Common myeloid progenitor, CD34-positive (primary cell): ENCODE results near the gene CACNA2D4. TPM values are rescaled to one million over a fixed set of nuclear protein-coding genes. Genes with fewer than 3 reads are reported as not detected.
A peak's percentile ranks its signal among the peaks of the same experiment; 100 is the strongest.

Experiments
- CTCF ChIA-PET: fragments of 350-600 bp; sonication (Branson Sonifier 250); formaldehyde crosslinking; loops from one replicate; lab custom pipeline; 2021; ENCODE audit warnings: antibody characterized with exemption; lab: Charles Lee
- POLR2A ChIA-PET: fragments of 350-600 bp; sonication (Branson Sonifier 250); formaldehyde crosslinking; loops from one replicate; lab custom pipeline; 2021; ENCODE audit warnings: antibody characterized with exemption; lab: Charles Lee
- DNase-seq, 3 donors: peaks; one replicate each; pipeline versions ENCODE4 v3.0.0 to v3.0.0-alpha.2; 2013
- H3K27ac ChIP-seq, 2 experiments: 1 replicate in 1 of 2; 2 replicates in 1 of 2; pipeline ENCODE4 v1.7.0; 2013; ENCODE audit warnings: inconsistent platforms in 2 of 2, low read length in 2 of 2, mild to moderate bottlenecking in 2 of 2, low read depth in 1 of 2, moderate library complexity in 1 of 2; ENCODE audit not compliant: severe bottlenecking in 2 of 2, insufficient read depth in 1 of 2, poor library complexity in 1 of 2
- H3K27me3 ChIP-seq, 5 experiments: replicated peaks in 2 of 5; 1 replicate in 3 of 5; 2 replicates in 2 of 5; pipeline versions ENCODE4 v1.6.1 to v1.7.0; 2013; ENCODE audit warnings: low read length in 4 of 5, mild to moderate bottlenecking in 2 of 5, moderate library complexity in 2 of 5, inconsistent platforms in 1 of 5; ENCODE audit not compliant: insufficient read depth in 5 of 5, control insufficient read depth in 4 of 5
- H3K36me3 ChIP-seq, 4 experiments: 1 replicate in 2 of 4; 2 replicates in 2 of 4; pipeline versions ENCODE4 v1.6.1 to v1.7.0; 2013; ENCODE audit warnings: low read length in 3 of 4, control low read depth in 1 of 4, mild to moderate bottlenecking in 1 of 4; ENCODE audit not compliant: control insufficient read depth in 4 of 4, insufficient read depth in 4 of 4
- H3K4me1 ChIP-seq, 4 experiments: 1 replicate in 3 of 4; 2 replicates in 1 of 4; pipeline versions ENCODE4 v1.6.1 to v1.7.1; 2013; ENCODE audit warnings: low read length in 3 of 4, mild to moderate bottlenecking in 3 of 4, control low read depth in 1 of 4, inconsistent platforms in 1 of 4, moderate library complexity in 1 of 4; ENCODE audit not compliant: control insufficient read depth in 4 of 4, insufficient read depth in 4 of 4; ENCODE audit errors: control extremely low read depth in 1 of 4
- H3K4me3 ChIP-seq, 7 experiments: 1 replicate in 4 of 7; 2 replicates in 3 of 7; pipeline versions ENCODE4 v1.5.1 to v1.7.0; 2013; ENCODE audit warnings: mild to moderate bottlenecking in 7 of 7, low read length in 6 of 7, moderate library complexity in 6 of 7, inconsistent platforms in 2 of 7, low read depth in 2 of 7, control low read depth in 1 of 7; ENCODE audit not compliant: insufficient read depth in 4 of 7, control insufficient read depth in 1 of 7; ENCODE audit errors: extremely low read depth in 1 of 7
- H3K9me3 ChIP-seq, 5 experiments: 1 replicate in 4 of 5; 2 replicates in 1 of 5; pipeline versions ENCODE4 v1.6.1 to v1.7.1; 2013; ENCODE audit warnings: low read length in 4 of 5, mild to moderate bottlenecking in 2 of 5, inconsistent platforms in 1 of 5, low read depth in 1 of 5, moderate library complexity in 1 of 5; ENCODE audit not compliant: control insufficient read depth in 4 of 5, insufficient read depth in 2 of 5; ENCODE audit errors: control extremely low read depth in 1 of 5
- WGBS: methylation state at CpG from one replicate; pipeline ENCODE4 v1.1.5; 2013; ENCODE audit not compliant: insufficient coverage; 5-methylcytosine and 5-hydroxymethylcytosine counted together
- polyA plus RNA-seq: library from polyadenylated mRNA; unstranded; fragments of 120-200 nt; gene quantifications from one replicate; pipeline ENCODE4 v1.2.1, GENCODE V29; 2013

CACNA2D4 gene, protein sequence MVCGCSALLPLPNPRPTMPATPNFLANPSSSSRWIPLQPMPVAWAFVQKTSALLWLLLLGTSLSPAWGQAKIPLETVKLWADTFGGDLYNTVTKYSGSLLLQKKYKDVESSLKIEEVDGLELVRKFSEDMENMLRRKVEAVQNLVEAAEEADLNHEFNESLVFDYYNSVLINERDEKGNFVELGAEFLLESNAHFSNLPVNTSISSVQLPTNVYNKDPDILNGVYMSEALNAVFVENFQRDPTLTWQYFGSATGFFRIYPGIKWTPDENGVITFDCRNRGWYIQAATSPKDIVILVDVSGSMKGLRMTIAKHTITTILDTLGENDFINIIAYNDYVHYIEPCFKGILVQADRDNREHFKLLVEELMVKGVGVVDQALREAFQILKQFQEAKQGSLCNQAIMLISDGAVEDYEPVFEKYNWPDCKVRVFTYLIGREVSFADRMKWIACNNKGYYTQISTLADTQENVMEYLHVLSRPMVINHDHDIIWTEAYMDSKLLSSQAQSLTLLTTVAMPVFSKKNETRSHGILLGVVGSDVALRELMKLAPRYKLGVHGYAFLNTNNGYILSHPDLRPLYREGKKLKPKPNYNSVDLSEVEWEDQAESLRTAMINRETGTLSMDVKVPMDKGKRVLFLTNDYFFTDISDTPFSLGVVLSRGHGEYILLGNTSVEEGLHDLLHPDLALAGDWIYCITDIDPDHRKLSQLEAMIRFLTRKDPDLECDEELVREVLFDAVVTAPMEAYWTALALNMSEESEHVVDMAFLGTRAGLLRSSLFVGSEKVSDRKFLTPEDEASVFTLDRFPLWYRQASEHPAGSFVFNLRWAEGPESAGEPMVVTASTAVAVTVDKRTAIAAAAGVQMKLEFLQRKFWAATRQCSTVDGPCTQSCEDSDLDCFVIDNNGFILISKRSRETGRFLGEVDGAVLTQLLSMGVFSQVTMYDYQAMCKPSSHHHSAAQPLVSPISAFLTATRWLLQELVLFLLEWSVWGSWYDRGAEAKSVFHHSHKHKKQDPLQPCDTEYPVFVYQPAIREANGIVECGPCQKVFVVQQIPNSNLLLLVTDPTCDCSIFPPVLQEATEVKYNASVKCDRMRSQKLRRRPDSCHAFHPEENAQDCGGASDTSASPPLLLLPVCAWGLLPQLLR
- polyA plus RNA-seq = 6.0 TPM

DNA sequence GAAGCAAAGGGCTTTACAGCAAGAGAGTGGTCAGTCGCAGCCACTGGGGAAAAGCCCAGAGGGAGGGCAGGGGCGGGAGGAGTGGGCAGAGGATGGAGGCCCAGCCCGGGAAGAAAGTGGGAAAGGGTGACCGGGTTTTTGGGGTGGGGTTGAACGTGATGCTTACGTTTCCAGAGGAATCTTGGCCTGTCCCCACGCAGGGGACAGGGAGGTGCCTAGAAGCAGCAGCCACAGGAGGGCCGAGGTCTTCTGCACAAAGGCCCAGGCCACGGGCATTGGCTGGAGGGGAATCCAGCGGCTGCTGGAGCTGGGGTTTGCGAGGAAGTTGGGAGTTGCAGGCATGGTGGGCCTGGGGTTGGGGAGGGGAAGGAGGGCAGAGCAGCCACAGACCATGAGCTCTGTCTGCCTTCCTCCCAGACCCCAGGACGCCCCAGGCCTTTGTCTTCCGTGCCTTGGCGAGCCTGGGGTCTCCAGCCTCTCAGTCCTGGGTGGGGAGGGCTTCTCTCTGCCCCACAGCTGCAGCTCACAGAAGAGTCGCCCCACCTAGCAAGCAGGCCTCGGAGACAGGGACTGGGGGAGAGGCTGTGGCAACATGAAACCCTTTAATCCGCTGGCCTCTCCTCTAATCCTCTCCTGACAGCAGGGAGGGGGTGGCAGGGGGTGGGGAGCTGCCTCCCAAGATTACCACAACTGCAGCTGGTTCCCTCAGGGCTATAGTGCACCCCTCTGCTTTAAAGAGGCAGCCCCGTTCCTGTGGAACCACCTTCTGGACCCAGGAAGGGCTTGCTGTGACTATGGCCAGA, at the start of gene CACNA2D4:
TSS of gene CACNA2D4 (minus strand) at position 572 of the 803 bp plus-strand sequence. CDS start at position 393, 179 bp downstream.
- Histone ChIP-seq H3K27ac (peak within 1 kb of the TSS; percentile 61 to 77), H3K4me1 (peaks cover 11 to 63% (median 54%) of the 10 kb centered on the region in 4 experiments), H3K9me3 (no peaks in the 10 kb centered on the region), H3K4me3 (peak within 1 kb of the TSS in 6 of 7 experiments; percentile 8 to 67 (median 54)), H3K27me3 (no peaks in the 10 kb centered on the region), H3K36me3 (no peaks in the 10 kb centered on the region)
- ChIA-PET CTCF (interaction anchor here (0.5 to 8.9 kb wide), 7 partner anchors 11 to 722 kb away, joined by 3 to 63 read pairs (median 6); no protein-coding TSS in a partner anchor), POLR2A (interaction anchor here (0.6 to 1.3 kb wide), 5 partner anchors 10 to 121 kb away, joined by 3 to 4 read pairs (median 3); no protein-coding TSS in a partner anchor)
- DNase-seq = peak in 2 of 3 donors; percentile 52 to 61
- 8% methylated on average over 14 of the region's 18 CpGs for WGBS

DNA sequence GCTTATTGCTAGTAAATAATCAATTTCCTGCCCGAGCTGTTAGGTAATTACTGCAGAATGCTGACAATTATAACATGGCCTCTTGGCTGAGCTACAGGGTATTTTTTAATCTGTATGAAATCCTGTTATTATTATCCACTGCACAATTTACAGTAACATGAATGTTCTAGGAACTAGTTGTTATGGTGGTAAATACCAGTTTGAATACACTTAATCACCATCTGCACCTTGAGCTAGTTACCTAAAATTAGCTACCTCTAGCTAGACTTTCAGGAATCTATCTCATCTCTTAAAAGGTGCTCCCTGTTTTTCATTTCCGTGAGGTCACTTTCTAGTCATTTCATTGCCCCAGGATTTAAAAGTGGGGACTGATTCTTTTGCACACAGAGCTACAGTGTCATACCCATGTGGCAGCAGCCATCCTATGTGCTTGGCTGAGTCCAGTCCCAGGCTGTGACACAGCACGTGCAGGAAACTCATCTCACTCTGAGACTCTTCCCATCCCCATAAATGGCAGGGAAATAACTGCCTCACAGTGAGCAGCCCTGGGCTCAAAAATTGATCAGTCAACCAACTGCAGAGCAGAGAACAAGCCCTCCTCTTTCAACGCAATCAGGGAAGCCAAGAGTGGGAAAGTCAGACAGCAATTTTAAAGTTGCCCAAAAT, 48.2 kb upstream of the CACNA2D4 start:
- 100% methylated on average over 2 of the region's 4 CpGs for WGBS
- POLR2A ChIA-PET = no interaction called here

DNA sequence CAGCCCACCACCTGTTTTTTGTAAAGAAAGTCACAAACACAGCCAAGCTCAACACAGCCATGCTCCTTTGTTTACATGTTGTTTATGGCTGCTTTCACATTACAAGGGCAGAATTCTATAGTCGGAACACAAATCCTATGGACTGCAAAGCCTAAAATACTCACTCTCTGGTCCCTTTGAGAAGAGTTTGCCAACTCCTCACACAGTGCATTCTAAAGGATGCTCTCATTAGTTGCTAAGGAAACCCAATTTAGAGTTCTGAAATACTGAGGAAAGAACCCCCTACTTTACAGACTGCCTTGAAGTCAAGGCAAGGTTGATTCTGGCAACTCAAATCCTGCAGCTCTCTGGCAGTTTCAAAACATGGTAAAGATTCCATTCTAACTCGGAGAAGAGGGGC, 47.5 kb upstream of the CACNA2D4 start:
- peaks cover 10 to 52% (median 14%) of the 10 kb centered on the region in 4 experiments for H3K36me3 ChIP-seq
- H3K9me3 ChIP-seq = no peaks in the 10 kb centered on the region
- 100% methylated on average over 2 of the region's 2 CpGs for WGBS
- H3K27me3 ChIP-seq = no peaks in the 10 kb centered on the region
- no peak overlapping the region for H3K4me3 ChIP-seq
- no peak overlapping the region for H3K27ac ChIP-seq
- POLR2A ChIA-PET = no interaction called here
- no peaks in the 10 kb centered on the region for H3K4me1 ChIP-seq
- CTCF ChIA-PET = interaction anchor here (1.9 to 2.9 kb wide), 2 partner anchors 25 to 175 kb away, joined by 5 to 9 read pairs; no protein-coding TSS in a partner anchor
- DNase-seq = no peak

More for the DNA sequence above, 48.2 kb upstream of the CACNA2D4 start:
- H3K36me3 ChIP-seq = peaks cover 10 to 44% (median 14%) of the 10 kb centered on the region in 4 experiments
- no peaks in the 10 kb centered on the region for H3K9me3 ChIP-seq
- H3K4me1 ChIP-seq = no peaks in the 10 kb centered on the region
- CTCF ChIA-PET = interaction anchor here (1.2 to 1.9 kb wide), 2 partner anchors 11 to 176 kb away, joined by 4 to 5 read pairs; no protein-coding TSS in a partner anchor
- no peak overlapping the region for H3K27ac ChIP-seq
- no peak for DNase-seq
- no peaks in the 10 kb centered on the region for H3K27me3 ChIP-seq
- H3K4me3 ChIP-seq = no peak overlapping the region

DNA sequence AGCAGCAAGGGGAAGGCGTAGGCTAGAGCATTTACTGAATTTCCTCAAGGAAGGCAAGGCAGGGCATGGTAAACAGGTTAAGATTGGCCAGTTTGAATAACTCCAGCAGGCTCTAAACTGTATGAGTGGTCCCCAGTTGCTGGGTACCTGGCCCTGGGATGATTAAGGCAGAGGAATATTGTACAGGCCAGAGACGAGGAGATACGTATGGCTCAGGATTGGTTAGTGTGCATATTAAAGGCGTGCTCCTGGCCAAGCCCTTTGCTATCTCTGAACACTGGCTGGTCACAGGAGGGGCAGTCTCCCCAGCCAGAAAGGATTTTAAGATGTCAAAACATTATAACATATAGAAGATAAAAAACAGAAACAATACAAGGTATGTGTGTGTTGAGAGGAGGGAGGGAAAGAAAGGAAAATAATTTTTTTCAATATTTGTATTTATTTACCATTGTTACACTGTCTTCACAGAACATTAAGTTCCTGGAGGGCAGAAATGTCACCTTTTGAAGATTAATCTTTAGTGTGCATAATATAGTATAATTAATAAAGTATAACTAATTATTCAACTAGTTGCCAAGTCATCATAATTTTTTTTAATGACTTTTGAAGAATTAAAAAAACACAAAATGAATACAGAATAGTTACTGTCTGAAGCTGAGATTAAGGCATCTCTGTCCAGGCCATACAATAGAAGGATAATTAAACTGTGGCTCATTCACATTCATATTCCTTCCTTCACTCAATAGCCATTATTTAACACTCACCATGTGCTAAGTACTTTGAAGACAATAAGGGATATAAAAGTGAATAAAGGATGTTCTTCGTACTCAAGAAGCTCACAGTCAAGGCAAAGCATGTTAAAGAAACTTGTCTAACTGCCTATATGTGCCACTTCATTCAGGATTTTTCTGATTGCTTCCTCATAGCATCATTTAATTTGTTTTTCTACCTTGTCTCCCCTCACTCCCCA, 43.9 kb upstream of the CACNA2D4 start:
- CTCF ChIA-PET = no interaction called here
- POLR2A ChIA-PET = no interaction called here
- no peak overlapping the region for H3K27ac ChIP-seq
- no peaks in the 10 kb centered on the region for H3K27me3 ChIP-seq
- H3K4me1 ChIP-seq = no peaks in the 10 kb centered on the region
- peaks cover 8 to 62% (median 14%) of the 10 kb centered on the region in 4 experiments for H3K36me3 ChIP-seq
- 100% methylated on average over 3 of the region's 5 CpGs for whole genome bisulfite sequencing
- DNase-seq = no peak
- peaks cover 0 to 5% (median 1%) of the 10 kb centered on the region in 5 experiments for H3K9me3 ChIP-seq
- H3K4me3 ChIP-seq = no peak overlapping the region

DNA sequence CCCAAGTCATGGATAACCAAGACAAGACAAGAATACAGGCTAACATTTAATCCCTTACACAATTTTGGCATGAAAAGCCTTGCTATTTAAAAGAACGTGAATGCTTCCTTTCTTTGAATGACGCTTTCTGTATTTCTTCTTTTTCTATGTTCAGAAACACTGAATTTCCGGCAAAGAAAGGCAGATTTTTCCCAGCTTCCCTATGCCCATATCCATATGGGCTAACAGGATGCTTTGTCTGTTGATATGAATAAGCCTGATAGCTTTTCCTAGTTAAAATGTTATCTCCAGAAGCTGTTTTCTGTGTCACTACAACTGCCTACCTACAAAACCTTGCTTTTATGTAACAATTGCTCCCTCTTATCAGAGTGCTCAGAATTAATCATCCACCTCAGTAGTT, 38.3 kb upstream of the CACNA2D4 start:
- peaks cover 0 to 5% (median 1%) of the 10 kb centered on the region in 5 experiments for H3K9me3 ChIP-seq
- no peak overlapping the region for H3K27ac ChIP-seq
- H3K36me3 ChIP-seq = peaks cover 9 to 43% (median 15%) of the 10 kb centered on the region in 4 experiments
- 94% methylated on average over 3 of the region's 3 CpGs for WGBS
- DNase-seq = no peak
- H3K27me3 ChIP-seq = no peaks in the 10 kb centered on the region
- ChIA-PET POLR2A (no interaction called here), CTCF (interaction anchor here (4.0 kb wide), 1 partner anchor 17 kb away, joined by 15 read pairs; no protein-coding TSS in a partner anchor)
- H3K4me3 ChIP-seq = no peak overlapping the region
- H3K4me1 ChIP-seq = no peaks in the 10 kb centered on the region
